SU-DHL-6 (cell line): ENCODE measurements around the gene LOXL4.

ENCODE experiments used
- CTCF ChIP-seq: fragments of 200-600 bp; sonication (generic); IDR thresholded peaks from one replicate; pipeline ENCODE4 v1.5.1; 2017; ENCODE audit warnings: antibody characterized with exemption, mild to moderate bottlenecking, low read length, moderate library complexity; ENCODE audit not compliant: insufficient read depth, poor library complexity, severe bottlenecking
- EZH2phosphoT487 ChIP-seq: fragments of 200-600 bp; sonication (generic), shearing (Covaris generic); conservative IDR thresholded peaks from 2 replicates; pipeline ENCODE4 v1.6.1; 2018; ENCODE audit warnings: mild to moderate bottlenecking, antibody characterized with exemption, low read length, moderate library complexity, mixed read lengths

GRCh38 chr10:98269435-98269912, 1.5 kb upstream of the LOXL4 start:
- TF ChIP-seq CTCF (no peak), EZH2phosphoT487 (no peak)
